Right ventricle myocardium inferior (tissue), 1 donor: ENCODE measurements around the gene UTP11. TPM values are rescaled to one million over a fixed set of nuclear protein-coding genes. Genes with fewer than 3 reads are reported as not detected.

Source experiments
- ATAC-seq: fragments of 200-7000 bp; cut with Tn5 transposase; one replicate; pipeline ENCODE4 v1.9.1; 2020; ENCODE audit warnings: mild to moderate bottlenecking, moderate library complexity
- DNase-seq: peaks from one replicate; pipeline ENCODE4 v3.0.0; 2021; ENCODE audit errors: missing footprints
- intact Hi-C: fragments of 100-400 bp; cut with DNase I; formaldehyde crosslinking; loops from one replicate; pipeline ENCODE4 v1.11.0; 2022
- total RNA-seq: library from RNA; stranded (reverse); fragmentation: NEBNext Ultra II Directional; extraction: Animal tissue kit (Norgen Biotek cat#: 25700); gene quantifications from one replicate; pipeline ENCODE4 v1.2.1, GENCODE V29; 2021
- donor health status: DM: no; HTN: yes; CAD: no; lungs with severe emphysema.

Gene UTP11
- total RNA-seq, 1 donor from 2014 or later = 42.3 TPM

DNA sequence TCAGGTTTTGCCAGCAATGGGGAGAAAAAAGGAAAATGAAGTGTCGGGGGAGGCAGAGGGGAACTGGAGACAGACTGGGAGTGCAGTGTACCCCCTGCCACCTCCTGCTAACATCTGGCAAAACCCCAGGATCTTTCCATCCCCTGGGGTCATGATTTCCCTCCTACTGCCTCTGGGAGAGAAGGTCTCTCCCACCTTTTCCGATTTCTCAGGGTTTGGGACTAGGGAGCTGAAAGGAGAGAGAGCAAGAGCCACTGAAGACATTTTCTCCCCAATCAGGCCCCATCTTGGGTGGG, 12.4 kb upstream of the UTP11 start:
- no peak for ATAC-seq
- intact Hi-C loops = no loop called here
- DNase-seq = no peak

DNA sequence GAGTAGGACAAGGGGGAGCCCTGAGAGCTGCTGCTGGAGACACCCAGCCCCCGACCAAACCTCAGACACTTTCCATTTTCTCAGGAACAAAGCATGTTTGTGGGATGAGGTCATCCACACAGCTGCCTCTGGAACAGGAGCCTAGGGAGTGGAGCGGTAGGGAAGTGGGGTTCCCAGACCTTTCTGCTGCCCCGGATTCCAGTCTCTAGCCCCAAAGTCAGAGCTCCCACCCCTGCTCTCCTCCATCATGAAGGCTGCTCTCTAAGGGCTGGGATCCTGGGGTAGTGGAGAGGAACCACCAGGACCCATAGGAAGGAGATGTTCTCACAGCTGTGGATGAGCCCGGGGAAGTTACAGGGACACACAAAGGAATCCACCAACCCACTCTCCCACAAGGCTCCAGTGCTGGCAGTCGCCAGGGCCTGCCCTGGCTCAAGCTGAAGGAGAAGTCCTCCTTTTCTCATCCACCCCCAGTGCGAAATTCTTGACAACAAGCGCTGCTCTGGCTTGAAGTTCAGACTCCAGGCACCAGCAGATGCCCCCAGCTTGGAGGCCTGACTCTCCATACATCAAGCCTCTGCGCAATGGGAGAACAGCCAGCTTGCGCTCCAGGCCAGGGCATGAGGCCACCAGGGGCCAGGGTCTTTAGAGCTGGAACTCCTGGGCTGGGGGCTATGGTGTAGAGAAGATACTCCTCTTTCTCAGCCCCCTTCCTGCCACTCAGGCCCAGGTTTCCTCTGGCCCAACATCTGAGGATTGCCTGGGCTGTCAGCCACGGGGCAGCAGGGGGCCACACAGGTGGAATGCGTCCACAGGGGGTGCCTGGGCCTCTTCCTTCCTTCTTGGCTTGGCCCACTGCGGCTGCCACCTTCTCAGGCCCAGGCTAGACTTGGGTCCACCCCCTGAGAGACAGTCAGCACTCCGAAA, 11.7 kb upstream of the UTP11 start:
- DNase-seq = no peak
- intact Hi-C loops = no loop called here
- ATAC-seq = peak; percentile 11

DNA sequence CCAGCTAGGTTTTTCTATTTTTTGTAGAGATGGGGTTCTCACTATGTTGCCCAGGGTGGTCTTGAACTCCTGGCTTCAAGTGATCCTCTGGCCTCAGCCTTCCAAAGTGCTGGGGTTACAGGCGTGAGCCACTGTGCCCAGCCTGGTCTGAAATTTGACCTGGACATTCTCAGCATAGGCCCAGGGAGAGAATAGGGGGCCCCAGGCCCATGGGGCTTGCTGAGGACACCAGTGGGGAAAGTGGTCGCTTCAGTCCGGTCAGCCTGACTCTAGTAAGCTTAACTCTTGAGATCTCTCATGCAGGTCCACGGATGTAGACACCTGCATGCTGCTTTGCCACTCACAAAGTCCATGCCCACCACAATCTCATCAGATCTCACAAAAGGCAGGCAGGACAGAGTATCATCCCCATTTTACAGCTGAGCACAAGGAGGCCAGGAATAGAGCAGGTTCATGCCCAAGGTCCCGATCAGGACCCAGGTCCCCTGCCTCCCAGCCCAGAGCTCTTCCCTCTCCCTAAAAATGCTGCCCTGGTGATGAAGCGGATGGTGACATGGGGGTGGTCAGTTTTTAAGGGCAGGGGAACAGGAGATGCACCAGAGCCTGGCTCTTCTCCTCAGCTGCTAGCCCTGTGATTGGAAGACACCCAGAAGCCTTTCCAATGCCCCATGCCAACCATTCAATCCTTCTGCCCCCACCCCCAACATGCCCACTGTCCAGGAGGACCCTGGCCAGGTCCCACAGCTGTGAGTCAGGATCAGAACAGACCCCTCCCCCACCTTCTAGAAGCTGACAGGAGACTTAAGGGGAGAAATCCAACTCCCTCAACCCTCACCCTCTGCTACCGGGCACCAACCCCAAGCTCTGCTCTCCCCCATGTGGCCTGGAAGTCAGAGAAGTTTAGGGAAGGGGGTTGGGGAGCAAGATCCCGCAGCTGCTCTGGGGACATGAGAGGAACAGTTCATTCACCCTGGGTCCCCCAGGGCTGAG, 9.0 kb upstream of the UTP11 start:
- no peak for ATAC-seq
- intact Hi-C loops = no loop called here
- DNase-seq = no peak

DNA sequence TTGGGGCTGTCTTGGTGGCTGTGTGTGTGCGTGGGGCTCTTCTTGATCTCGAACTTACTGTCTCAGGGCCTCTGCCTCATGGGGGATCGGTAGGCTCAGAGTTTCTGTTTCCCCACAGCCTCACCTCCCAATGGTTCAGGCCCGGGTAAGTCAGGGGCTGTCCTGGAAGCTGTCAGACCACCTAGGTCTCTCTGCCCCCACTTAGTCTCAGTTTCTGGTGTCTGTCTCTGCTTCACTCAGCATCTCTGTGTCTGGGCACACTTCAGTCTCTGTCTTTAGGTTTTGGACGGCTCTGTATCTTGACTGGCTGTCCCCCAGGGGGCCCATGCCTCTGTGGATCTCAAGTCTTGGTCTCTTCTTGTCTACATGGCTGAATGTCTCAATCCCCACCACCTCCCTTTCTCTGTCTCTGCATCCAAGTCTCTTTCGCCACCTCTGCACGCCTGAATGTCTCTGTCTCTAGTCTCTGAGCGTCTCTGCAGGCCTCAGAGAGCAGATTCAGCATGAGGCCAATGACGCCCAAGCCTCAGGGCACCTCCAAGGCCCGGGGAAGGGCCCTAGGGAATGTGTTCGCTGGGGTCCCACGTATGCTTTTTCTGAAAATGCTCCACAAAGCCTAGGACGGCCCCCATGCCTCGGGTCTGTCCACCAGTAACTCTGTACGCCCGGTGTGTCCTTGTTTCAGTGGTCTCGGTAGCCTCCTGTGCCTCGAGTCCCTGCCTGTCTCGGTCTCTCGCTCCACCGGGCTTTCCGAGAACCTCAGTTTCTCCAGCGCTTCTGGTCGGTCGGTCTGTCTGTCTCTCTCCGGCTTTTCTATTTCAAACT, 8.0 kb upstream of the UTP11 start:
- no peak for ATAC-seq
- intact Hi-C loops = no loop called here
- no peak for DNase-seq

DNA sequence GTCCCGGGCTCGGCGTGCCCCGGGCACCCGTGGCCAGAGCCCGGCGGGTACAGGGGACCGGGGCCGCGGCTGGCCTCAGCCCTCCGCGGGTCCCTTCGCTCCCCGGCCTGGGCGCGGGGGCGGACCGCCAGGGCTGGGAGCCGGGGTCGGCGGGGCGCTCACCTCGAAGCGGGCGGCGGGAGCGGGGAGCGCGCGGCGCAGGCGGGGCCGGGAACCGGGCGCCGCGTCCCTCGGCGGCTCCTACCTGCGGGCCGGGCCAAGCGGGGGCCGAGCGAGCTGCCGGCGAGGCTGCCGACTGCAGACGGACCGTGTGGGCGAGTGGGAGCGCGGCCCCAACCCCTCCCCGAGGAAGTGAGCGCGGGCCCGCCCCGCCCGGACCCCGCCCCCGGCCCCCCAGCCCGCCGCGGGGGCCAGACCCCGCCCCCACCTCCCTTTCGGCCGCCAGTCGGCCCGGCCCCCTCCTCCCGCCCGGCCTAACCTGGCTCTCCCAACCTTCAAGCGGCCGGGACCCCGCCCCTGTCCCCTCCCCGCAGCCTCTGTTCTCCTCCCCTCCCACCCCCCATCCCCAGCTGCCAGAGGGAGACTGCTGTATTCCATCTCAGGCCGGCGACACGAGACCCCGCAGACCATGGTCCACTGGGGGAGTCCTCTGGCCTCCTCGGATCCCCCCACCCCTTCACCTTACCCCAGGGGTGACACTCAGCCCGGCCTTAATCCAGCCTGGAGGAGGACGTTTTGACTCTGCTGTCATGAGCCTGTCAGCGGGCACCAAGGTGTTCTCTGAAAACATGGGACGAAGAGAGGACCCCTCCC, 7.1 kb upstream of the UTP11 start, which contains the start of gene FHL3:
Gene FHL3, minus strand, starts transcription at position 320 of the 813 bp plus-strand sequence. CDS start 6,102 bp downstream, outside the sequence.
- intact Hi-C loops = no loop called here

DNA sequence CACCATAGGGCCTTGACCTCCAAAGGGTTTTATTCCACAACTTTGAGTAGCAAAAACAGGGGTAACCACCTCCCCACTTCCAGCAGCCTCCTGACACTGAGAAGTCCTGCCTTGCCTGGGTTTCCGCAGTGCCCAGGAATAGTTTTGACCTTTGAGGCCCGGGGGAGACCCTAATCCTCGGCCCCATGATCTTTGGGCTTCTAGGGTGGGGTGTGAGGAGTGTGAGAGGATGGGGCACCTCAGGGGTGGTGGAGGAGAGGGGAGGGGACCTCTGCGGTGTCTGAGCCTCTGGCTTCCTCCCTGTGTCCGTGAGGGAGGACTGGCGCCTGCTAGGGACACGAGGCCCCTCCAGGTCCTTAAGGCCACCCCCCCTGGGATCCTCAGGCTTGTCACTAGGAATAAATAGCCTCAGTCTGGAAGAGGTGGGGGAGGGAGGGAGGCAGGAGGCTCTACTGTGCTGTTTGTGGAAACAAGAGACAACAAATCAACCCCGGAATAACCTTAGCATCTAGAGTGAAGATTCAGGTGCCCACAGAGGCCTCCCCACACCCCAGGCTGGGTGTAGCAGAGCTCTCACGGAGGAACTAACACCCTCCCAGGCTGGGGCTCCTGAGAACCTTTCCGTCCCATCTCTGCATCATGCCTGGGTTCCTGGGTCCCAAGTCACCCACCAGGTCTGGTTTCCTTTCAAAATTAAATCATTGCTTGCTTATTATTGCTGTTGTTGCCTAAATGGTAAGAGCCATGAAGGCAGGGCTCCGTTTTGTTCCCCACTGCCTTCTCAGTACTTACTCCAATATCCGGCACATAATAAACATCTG, 6.3 kb upstream of the UTP11 start:
- DNase-seq (no peak), ATAC-seq (peak; percentile 57)
- intact Hi-C loops = no loop called here

More for the DNA sequence above, 7.1 kb upstream of the UTP11 start, which contains the start of gene FHL3:
- ATAC-seq (peak; percentile 75), DNase-seq (peak; percentile 86)

DNA sequence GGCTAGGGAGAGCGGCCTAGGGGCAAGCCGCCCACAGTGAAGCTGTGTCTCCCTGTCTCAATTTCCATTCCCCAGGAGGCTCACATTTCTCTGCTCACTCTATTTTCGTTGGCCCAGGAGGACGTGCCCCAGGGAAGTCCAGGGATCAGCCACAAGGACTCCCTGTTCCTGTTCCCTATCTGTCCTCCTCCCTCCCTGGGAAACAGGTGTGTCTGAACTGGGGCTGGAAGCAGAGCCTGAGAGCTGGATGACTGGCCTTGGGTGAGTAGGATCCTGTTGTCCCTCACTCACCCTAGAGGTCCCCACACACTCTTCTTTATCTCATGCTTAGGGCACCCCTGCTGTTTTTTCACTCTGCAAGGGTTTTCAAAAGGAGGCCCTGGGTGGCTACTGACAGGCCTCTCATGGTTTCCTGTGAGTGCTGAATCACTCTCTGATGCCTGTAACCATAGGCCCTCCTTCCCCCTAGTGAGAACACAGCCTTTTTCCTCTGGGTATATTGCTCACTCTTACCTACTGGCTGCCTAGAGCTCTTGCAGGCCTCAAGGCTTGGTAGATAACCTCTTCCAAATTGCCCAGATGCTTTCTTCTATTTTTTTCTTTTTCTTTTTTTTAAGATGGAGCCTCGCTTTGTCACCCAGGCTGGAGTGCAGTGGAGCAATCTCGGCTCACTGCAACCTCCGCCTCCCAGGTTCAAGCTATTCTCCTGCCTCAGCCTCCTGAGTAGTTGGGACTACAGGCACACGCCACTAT, 3.3 kb upstream of the UTP11 start:
- no peak for ATAC-seq
- intact Hi-C loops = no loop called here
- DNase-seq = no peak

DNA sequence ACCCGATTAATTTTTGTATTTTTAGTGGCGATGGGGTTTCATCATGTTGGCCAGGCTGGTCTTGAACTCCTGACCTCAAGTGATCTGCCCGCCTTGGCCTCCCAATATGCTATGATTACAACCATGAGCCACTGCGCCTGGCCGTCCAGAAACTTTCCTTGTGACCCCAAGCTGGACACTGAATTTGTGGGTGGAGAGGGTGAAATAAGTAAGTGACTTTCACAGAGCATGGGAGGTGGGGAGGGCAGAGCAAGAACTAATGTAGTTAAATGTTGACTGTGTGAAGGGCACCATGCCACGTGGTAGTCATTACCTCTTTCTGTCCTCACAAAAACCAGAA, 2.7 kb upstream of the UTP11 start:
- no peak for ATAC-seq
- no peak for DNase-seq
- intact Hi-C loops = no loop called here

DNA sequence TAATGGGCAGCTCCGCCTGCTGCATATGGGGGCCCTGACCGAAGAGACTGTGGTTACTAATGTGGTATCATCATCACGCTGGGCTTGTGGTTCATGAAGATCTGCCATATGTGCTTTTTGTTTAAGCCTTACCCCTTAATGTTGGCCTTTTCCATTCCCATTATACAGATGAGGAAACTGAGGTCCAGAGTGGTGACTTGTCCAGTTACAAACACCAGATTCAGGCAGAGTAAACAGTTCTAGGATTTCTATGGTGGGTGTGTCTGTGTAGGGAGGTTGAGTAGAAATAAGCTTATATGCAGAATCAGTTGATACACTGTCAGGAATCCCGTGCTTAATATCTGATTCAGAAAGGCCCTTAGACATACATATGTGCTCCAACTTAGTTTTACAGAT, 691 bp downstream of the UTP11 start:
- intact Hi-C loops = no loop called here
- DNase-seq (no peak), ATAC-seq (no peak)

DNA sequence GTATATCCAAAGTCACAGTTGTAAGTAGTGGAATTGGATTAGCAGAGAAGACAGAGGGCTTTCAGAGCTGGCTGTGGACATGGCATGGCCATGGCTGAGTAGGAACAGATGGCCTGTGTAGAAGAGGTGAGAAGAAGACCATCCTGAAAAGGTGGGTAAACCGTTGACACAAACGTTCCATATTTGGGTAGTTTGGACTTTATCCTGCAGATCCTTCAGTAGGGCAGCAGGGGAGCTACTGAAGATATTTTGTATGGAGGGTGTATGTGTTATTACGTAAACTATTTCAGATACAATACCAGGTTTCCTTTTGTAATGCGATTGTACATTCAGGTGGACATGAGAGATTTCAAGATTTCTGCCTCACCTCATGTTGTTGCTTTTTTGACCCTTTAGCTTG, 1.6 kb downstream of the UTP11 start:
- no peak for DNase-seq
- ATAC-seq = no peak
- intact Hi-C loops = no loop called here

DNA sequence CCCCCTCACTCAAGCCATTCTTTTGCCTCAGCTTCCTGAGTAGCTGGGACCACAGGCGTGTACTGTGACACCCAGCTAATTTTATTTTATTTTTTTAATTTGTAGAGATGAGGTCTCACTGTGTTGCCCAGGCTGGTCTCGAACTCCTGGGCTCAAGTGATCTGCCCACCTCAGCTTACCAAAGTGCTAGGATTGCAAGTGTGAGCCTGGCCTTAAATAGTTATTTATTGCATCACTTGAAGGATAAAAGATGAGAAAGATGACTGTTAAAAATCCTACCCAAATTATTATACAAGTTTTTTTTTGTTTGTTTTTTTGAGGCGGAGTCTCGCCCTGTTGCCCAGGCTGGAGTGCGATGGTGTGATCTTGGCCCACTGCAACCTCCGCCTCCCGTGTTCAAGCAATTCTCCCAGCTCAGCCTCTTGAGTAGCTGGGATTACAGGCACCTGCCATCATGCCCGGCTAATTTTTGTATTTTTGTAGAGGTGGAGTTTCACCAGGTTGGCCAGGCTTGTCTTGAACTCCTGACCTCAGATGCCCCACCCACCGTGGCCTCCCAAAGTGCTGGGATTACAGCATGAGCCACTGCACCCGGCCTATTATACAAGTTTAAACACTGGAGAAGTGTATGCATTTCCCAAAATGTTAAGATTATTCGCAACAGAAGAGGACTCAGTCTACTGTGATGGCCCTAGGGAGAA, 2.3 kb downstream of the UTP11 start:
- DNase-seq (no peak), ATAC-seq (no peak)
- intact Hi-C loops = no loop called here

DNA sequence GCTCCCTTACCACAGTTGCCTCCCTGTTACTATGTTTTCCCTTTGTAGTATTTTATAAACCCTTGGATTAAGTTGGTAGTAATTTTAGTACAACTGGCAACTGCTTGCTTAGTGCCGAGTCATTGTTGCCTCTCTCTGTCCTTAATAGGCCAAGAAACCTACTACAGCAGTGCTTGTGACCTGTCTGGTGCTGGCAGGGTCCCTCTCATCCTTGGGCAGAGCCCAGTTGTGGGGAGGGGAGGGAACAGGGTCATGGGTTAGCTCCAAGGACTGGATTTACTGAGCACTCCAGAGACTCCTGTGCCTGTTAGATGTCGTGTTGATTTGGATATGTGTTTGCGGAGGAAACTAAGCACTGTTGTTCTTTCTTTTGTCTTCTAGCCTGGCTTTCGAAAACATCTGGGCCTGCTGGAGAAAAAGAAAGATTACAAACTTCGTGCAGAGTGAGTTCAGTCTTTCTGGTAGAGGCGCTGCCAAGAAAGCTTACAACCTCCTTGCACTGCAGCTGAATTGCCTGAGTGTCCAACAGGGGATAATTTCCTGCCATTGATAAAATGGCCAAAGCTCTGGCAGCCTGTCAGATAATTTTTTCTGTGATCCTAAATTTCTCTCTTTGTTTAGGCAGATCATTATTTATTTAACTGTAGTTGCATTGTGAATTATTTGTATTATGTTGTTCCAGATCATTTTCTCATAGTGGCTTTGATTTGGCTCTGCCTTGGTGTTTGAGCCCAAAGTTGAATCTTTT, 3.6 kb downstream of the UTP11 start:
- DNase-seq (no peak), ATAC-seq (peak; percentile 53)
- intact Hi-C loops = no loop called here

DNA sequence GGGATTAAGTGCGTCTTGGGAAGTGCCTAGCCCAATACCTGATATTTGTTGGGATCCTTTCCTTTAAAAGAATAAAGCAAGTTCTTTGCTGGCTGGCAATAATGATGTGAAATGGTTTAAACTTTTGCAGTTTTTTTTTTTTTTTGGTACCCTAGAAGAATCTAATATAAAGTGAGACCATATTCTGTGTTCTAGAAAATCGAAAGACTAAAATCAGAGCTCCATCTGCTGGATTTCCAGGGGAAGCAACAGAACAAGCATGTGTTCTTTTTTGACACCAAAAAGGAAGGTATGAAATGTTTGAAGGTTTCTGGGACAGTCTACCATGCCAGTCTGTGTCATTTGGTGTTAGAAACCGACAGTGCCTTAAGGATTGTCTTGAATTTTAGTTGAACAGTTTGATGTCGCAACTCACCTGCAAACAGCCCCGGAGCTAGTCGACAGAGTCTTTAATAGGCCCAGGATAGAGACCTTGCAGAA, 6.4 kb downstream of the UTP11 start:
- intact Hi-C loops = no loop called here
- ATAC-seq (no peak), DNase-seq (no peak)

DNA sequence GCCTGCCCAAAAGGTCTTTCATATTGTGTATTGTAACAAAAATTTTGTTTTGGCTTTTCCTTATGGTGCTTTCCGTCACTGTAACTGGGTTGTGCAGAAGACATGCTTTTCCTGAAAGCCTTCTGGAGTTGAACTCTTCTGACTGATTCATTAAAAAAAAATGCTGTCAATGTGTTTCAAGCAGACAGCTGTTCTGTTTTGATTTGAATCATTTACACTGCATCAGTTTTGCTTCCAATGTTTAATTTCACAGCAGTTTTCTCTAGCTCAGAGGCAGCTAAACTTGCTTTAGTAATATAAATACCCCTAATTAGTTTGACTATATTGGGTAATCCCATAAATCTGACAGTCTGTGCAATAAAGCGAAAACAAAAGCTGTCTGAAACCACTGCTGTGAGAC, 7.9 kb downstream of the UTP11 start:
- intact Hi-C loops = no loop called here
- ATAC-seq (no peak), DNase-seq (no peak)

DNA sequence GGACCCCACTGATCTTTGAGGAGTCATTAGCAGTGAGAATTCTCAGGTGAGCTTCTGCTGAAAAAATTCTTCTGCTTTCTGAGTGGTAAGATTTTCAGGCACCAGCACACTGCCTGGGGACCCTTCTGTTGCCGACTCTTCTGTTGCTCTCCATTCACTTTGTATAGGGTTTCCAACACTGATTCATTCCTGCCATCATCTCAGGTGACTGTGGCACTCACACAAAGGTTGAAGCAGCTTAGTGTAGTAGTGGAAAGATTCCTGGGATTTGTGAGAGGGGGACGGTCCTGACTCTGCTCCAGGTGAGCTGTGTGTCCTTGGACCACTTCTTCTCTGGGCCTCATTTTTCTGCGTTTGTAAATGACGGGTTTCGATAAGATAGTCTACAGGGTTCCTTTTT, 9.4 kb downstream of the UTP11 start:
- intact Hi-C loops = no loop called here
- no peak for DNase-seq
- no peak for ATAC-seq
